OCI-M2 (cell line): ENCODE results near the gene OTUB1.

Source experiments
- DNase-seq: peaks from one replicate; lab custom pipeline; 2025; ENCODE audit not compliant: unreplicated experiment; lab: John Stamatoyannopoulos, UW

OTUB1 gene

GRCh38 chr11:64022125-64022784, 36.0 kb downstream of the OTUB1 start:
- DNase-seq: no peak

DNA sequence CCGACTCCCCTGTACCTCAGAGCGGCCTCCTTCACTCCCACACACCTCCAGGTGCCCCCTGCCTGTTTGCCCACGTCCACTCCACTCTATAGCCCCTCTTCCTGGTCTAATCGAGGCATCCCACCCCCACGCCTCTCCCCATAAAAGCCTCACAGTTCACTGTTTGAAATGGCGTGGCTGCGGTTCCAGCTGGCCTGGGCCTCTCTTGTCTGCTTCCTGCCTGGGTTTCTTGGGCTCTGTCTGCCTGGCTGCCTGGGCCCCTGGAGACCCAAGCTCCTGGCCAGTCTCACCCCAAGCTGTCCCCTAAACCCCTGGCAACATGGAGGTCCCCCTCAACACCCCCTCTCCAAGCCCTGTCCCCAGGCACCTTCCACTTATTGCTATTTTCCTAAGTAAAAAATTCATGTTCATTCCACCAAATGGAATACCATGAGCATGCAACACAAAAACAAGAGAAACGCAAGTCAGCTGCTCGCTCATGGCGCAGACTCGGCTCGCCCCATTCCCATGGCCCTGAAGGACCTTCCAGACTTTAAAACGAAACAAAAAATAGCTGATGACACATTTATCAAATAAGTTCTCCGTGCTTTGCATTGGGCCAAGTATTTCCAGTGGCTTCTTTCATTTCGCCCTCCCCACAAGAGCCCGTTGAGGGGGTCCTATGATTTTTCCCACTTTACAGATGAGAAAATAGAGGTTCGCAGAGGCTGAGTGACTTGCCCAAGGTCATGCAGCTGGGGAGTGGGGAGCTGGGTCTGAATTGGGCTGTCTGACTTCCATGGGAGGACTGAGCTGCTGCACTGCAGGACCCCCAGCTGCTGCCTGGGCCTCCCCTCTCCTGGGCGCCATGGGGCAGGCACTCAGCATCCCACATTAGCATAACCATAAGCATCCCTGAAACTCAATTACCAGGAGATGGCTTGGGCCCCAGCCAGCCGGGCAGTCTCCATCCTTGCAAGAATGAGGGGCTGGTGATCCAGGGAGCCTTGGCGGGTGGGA, 37.8 kb downstream of the OTUB1 start:
- DNase-seq: no peak

DNA sequence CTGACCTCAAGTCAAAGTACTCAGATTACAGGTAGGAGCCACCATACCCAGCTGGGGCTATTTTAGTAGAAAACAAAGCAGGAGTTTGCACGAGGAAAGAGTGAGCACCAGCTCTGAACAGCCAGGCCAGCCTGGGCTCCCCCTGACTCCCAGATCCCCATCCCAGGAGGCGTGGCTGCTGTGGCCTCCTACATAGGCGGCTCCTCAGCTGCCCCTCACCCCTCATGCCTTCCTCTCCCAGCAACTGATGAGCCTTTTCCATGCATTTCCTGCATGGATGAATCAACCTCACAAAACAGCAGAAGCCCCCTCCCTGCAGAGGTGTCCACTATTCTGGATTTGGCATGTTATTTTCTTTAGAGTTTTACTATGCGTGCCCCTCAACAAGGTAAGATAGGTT, 39.0 kb downstream of the OTUB1 start:
- DNase-seq: no peak

DNA sequence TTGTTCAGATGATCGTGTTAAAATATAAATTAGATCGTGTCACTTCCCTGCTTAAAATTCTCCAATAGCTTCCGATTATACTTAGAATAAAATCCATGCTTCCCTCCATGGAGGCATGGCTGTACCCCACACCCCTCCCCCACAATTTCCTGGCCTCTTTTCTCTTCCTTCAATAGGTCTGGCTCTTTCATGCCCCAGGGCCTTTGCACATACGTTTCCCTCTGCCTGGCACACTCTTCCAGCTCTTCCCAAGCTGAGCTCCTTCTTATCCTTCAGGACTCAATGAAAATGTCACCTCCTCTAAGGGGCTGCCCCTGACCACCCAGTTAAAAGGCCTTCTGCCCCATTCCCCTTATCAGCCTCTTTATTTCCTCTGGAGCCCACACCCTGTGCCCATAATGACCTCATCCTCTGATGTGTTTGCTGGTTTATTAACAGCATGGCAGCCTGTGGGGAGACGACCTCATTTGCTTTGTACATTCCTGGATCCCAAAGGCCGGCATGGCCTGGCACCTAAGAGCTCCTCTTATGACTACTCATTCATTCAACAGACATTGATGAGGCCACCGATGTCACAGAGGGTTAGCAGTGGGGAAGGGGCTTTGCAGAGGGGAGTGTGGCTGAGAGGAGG, 40.5 kb downstream of the OTUB1 start:
- no peak for DNase-seq

GRCh38 chr11:64027651-64028397, 41.6 kb downstream of the OTUB1 start:
- no peak for DNase-seq

DNA sequence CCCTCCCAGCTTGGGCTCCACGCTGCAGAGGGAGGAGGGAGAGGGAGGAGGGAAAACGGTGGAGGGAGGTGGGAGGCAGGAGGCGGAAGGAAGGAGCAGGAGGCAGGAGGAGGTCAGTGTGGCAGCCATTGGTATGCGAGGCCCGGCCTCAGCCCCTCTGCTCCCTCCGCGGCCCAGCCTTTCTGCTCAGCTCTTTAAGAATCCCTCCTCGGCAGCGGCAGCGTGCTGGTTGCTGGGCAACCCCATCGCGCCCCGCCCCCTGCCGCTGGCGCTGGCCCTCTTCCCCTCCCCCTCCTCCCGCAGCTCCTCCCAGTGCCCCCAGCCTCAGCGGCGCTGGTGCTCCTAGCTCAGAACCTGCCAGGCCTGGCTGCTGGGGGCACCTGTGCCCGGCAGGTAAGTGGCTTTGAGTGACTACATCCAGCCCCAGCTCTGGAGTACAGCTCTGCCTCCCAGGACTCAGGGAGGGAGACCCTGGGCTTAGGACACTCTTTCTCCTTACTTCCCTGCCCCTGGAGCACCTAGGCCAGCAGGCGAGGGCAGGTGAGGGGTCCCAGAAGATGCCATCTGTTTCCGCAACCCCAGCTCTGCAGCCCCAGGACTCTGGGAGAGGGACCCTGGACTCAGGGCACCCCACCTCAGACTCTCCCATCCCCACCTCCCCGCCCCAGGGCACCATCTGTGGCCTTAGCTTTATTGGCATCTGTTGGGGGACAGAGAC, 42.3 kb downstream of the OTUB1 start:
- no peak for DNase-seq

DNA sequence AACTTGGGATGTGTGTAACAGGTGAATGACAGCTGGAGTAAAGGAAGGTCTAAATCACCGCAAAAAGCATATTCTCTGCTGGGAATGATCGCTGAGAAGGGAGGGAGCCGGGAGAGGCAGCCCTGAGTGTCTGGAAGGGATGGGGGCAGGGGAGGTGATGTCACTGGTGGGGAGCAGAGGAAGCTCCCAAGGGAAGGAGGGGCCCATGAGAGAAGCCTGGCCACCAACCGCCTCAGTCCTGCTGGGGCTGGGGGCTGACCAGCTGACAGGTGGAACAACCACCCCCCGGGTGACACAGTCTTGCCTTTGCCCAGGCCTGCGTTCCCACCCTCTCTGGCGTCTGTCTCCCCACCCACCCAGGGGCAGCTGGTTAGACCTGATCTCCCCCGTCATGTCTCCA, 43.5 kb downstream of the OTUB1 start:
- DNase-seq: no peak

DNA sequence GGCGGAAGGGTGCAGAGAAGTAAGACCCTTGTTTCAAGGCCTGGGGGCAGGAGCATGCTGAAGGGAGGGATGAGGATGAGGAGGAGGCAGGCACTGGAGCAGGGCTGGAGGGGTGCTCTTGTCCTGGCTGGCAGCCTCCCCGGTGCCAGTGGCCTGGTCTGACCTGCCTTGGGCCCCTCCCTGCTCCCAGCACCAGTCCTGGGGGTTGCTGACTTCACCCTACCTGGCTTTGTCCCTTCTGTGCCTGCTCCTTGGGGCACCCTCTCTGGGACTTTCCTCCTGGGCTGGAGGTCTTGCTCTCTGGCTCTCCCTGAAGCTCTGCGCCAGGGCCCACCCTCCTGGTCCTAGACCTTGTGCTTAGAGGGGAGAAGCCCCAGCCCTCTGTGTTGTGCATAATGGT, 44.8 kb downstream of the OTUB1 start:
- no peak for DNase-seq

DNA sequence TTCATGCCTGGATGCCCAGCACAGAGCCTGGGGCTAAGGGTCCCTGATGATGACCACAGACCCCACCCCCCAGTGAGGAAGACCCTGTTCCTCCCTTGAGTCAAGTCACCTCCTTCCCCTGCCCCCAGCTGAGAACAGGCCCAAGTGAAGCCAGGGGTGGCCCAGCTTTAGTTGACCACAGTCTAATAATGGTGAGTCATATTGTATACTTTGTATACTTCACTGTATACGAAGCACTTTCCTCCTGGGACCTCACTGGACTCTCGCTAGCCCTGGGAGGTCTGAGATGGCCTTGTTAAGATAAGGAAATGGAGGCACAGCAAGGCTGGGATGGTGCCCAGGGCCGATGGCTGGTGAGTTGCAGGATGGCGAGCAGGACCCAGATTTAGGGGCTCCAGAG, 45.8 kb downstream of the OTUB1 start:
- no peak for DNase-seq

DNA sequence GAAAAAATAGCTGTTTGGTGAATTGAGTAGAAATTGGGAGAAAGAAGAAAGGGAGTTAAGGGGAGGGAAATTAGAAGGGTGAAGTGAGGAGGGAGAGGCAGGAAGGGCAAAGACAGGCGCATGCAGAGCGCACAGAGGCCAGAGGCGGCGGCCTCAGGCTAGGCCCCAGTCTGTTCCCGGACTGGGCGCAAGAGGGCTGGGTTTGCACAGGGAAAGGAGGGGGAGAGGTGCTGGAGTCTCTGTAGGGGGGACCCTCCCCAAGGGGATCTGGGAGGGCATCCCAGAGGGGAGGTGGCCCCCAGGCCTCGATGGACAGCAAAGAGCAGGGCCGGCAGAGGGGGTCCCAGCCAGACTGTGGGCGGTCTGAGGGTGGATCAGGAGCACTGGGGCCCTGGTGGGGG, 48.2 kb downstream of the OTUB1 start:
- no peak for DNase-seq

DNA sequence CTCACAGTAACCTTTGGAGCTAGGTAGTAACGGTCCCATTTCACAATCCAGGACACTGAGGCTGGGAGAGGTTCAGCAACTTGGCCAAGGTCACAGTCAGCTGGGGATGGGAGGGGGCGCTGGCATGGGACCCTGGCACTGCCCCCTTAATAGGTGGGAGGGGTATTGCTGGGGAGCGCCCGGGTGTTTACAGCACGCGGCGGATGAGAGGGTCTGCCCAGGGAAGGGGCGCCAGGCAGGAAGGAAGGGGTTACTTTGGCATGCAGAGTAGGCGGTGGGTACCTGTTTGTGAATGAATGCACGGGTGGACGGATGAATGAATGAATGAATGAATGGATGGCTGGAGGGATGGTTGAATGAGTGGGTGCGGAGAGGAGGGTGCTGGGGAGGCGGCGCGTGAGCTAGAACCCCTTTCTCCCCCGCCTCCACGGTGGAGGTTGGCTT, 48.9 kb downstream of the OTUB1 start:
- no peak for DNase-seq

- DNase-seq: no peak
These were observed 49.3 kb downstream of the OTUB1 start, which contains the start of gene FLRT1 for GRCh38 chr11:64035576-64035975. TSS of gene FLRT1 (plus strand) at chr11:64035931. CDS start at chr11:64116268, 80,337 bp downstream.

DNA sequence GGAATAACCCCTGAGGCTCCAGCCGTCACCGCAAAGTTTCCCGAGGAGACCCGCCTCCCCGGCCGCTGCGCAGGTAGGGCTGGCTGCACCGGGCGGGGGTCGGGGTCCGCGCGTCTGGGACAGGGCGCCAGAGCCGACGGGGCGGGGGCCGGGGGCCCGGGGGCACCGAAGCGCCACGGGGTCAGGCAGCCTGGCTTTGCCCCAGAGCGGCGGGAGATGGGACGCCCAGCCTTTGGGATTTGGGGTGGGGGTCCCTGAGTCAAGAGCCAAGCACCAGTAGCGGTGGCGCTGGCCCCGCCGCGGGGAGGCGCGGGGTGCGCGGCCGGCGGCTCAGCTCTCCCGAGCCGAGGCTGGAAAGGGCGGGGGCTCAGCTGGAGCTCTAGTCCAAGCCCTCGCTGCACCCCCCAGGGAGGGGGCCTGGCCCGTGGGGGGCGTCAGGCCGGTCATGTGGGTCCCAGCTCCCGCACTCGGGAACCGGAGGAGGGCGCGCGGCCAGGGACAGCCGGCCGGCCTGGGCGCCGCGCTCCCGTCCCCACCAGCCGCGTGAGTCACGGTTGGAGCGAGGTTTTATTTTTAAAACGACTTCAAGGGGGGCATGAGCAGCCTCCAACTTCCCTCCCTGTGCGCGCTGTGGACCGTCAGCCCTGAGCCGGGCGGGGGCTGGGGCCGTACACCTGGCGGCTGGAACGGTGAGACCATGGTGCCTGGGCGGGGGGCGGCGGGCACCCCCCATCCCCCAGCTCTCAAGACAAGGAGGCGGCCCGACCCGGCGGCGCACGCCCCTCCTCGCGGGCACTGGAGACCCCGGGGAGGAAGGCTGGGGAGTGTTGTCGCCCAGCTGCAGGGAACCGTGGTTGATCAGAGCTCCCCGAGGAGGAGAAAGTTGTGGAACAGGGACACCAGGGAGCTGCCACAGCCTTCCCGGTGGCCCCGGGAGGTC, 50.1 kb downstream of the OTUB1 start:
- no peak for DNase-seq

DNA sequence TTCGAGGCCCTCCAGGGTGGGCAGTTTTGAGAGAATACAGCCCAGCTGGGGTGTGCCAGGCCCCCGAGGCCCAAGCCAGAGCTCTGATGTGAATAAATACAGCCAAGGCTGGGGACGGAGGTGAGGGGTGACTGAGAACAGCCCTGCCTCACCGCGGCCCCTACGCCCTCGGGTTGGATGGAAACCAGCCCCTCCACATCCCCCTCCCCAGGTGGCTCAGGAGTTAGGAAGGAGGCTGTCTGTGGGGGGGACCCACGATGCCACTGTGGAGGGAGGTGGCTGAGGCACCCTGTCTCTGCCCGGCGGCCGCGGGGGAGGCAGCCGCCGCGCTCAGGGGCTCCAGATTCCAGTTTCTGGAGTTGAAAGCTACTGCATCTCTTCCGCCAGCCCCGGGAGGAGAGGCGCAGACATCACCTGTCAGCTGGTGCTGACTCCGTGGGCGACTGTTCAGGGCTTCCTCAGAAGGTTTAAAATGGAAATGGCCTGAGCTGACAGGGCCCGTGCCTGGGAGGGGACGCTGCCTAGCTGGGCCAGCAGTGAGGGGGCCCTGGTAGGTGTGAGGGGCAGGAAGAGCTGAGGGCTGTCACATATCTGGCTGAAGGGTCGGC, 50.9 kb downstream of the OTUB1 start:
- no peak for DNase-seq

DNA sequence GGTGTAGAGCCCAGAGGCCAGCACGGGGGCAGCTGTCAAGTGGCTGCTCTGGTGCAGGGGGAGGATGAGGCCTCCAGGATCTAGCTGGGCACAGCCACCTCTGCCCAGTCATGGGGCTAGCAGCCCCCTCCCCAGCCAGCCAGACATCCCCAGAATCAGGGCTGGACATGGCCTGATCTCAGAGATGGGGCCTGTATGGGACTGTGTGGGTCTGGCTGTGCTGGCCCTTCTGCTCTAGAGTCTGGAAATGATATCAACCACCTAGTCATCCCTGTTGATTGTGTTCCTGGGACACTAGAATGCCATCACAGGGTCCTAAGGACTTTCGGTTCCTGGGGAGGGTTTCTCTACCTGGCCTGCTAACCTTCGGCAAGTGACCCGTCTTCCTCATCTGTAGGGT, 52.3 kb downstream of the OTUB1 start:
- no peak for DNase-seq

DNA sequence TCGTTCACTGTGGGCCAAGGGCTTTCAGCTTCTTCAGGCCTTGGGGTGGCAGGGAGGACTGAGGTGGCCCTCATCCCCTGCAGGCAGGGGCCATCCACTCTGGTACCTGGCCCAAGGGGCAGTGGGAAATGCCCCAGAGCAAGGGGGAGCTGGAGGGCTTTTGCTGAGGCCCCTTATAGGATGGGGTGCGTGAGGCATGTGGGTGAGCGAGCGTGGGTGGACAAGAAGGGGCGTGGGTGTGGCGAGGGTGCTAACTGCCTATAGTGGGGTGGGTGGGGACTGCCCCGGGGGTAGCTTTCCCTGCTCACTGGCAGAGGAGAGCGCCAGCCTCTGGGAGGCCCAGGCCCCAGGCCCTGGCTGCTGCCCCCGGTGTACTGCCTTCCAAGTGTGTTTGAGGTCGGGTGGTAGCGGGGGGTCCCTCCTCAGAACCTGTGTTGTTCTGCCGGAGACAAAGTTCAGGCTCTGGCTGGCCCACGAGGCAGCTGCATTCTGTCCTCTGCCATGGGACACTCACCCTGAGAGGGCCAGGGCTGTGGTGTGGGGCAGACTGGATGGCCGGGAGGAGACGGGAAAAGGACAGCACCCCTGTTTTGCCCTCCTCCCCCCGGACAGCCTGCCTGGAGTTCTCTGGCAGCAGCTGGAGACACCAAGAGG, 52.9 kb downstream of the OTUB1 start:
- DNase-seq: no peak

- DNase-seq: no peak
These were observed 54.6 kb downstream of the OTUB1 start for GRCh38 chr11:64040684-64041322.

DNA sequence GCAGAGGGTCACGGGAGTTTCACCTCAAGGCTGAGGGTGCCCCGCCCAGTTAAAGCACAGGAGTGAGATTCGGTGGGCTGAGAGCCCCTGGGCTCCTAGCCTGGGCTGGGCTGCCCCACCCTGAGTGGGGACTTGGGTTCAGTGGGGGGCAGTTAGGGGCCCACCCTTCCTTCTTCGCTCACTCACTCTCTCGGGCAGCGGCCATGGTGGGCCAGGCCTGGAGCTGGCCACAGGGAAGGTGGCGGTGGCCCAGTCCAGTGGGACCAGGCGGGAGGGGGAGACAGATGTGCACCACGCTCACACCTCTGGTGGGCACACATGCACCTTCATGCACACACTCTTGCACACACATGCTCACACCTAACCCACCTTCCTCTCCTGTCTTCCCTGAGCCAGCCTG, 55.6 kb downstream of the OTUB1 start:
- no peak for DNase-seq
